Mesothelial cell of epicardium (in vitro differentiated cells): Measurements from ENCODE around the gene KLHL12. TPM values are rescaled to one million over a fixed set of nuclear protein-coding genes. Genes with fewer than 3 reads are reported as not detected.

Source experiments
- DNase-seq, 2 experiments: peaks; one replicate each; pipeline ENCODE4 v3.0.0; 2021; ENCODE audit warnings: low spot score in 2 of 2; ENCODE audit not compliant: unreplicated experiment in 2 of 2
- H3K27ac Mint-ChIP-seq: 2 replicates; pipeline ENCODE4 v1.8.0; 2021; ENCODE audit warnings: mixed read lengths
- H3K27me3 Mint-ChIP-seq: 2 replicates; pipeline ENCODE4 v1.8.0; 2021; ENCODE audit warnings: low read depth, mixed read lengths
- H3K36me3 Mint-ChIP-seq: 2 replicates; pipeline ENCODE4 v1.8.0; 2021; ENCODE audit warnings: mixed read lengths
- H3K4me1 Mint-ChIP-seq: 2 replicates; pipeline ENCODE4 v1.8.0; 2021; ENCODE audit warnings: mixed read lengths
- H3K4me3 Mint-ChIP-seq: 2 replicates; pipeline ENCODE4 v1.8.0; 2021; ENCODE audit warnings: mild to moderate bottlenecking, moderate library complexity, mixed read lengths
- H3K9me3 Mint-ChIP-seq: 2 replicates; pipeline ENCODE4 v1.8.0; 2021; ENCODE audit warnings: mixed read lengths
- CTCF ChIP-seq: fragments of 200-600 bp; sonication (generic); IDR thresholded peaks from one replicate; pipeline ENCODE4 v1.5.0; 2021; ENCODE audit warnings: antibody characterized with exemption; ENCODE audit not compliant: unreplicated experiment
- total RNA-seq: library from RNA; stranded (reverse); gene quantifications from 3 replicates; pipeline ENCODE4 v1.2.1, GENCODE V29; 2021

Gene KLHL12
- total RNA-seq, 1 donor from 2014 or later = 27.8 TPM

GRCh38 chr1:202848191-202848542 lies 78.9 kb downstream of the KLHL12 start:
- Mint-ChIP-seq H3K9me3 (no peaks in the 10 kb centered on the region), H3K4me1 (no peaks in the 10 kb centered on the region), H3K27me3 (no peaks in the 10 kb centered on the region), H3K27ac (no peak overlapping the region), H3K4me3 (no peak overlapping the region), H3K36me3 (no peaks in the 10 kb centered on the region)
- DNase-seq = no peak
- TF ChIP-seq CTCF = no peak

GRCh38 chr1:202844935-202845334 lies 82.1 kb downstream of the KLHL12 start:
- H3K27ac Mint-ChIP-seq = no peak overlapping the region
- no peaks in the 10 kb centered on the region for H3K9me3 Mint-ChIP-seq
- no peak for TF ChIP-seq CTCF
- DNase-seq = no peak
- no peak overlapping the region for H3K4me3 Mint-ChIP-seq
- no peaks in the 10 kb centered on the region for H3K27me3 Mint-ChIP-seq
- H3K36me3 Mint-ChIP-seq = no peaks in the 10 kb centered on the region
- no peaks in the 10 kb centered on the region for H3K4me1 Mint-ChIP-seq

GRCh38 chr1:202844259-202844658 lies 82.8 kb downstream of the KLHL12 start:
- H3K36me3 Mint-ChIP-seq = no peaks in the 10 kb centered on the region
- no peak overlapping the region for H3K27ac Mint-ChIP-seq
- DNase-seq = no peak
- no peak for TF ChIP-seq CTCF
- no peaks in the 10 kb centered on the region for H3K27me3 Mint-ChIP-seq
- no peaks in the 10 kb centered on the region for H3K9me3 Mint-ChIP-seq
- no peaks in the 10 kb centered on the region for H3K4me1 Mint-ChIP-seq
- H3K4me3 Mint-ChIP-seq = no peak overlapping the region

GRCh38 chr1:202843081-202843480 lies 84.0 kb downstream of the KLHL12 start:
- H3K27ac Mint-ChIP-seq = no peak overlapping the region
- H3K4me3 Mint-ChIP-seq = no peak overlapping the region
- no peak for DNase-seq
- no peaks in the 10 kb centered on the region for H3K4me1 Mint-ChIP-seq
- no peak for TF ChIP-seq CTCF
- no peaks in the 10 kb centered on the region for H3K27me3 Mint-ChIP-seq
- no peaks in the 10 kb centered on the region for H3K36me3 Mint-ChIP-seq
- H3K9me3 Mint-ChIP-seq = no peaks in the 10 kb centered on the region

Other genes with a start within 250 kb of the KLHL12 start
- gene SYT2, start 216.8 kb downstream of the KLHL12 start, total RNA-seq = 3.1 to 3.3 TPM (median 3.1 TPM) in 3 replicates
- 230 to 265 TPM (median 260 TPM) in 3 replicates for gene KDM5B, start 118.8 kb downstream of the KLHL12 start, total RNA-seq
- gene PCAT6, start 116.3 kb downstream of the KLHL12 start, total RNA-seq = 9.9 to 10.6 TPM (median 9.9 TPM) in 3 replicates
- gene RABIF, start 38.1 kb downstream of the KLHL12 start, total RNA-seq = 5.9 to 7.0 TPM (median 6.5 TPM) in 3 replicates
- gene ADIPOR1, start 31.1 kb upstream of the KLHL12 start, total RNA-seq = 38.0 to 39.1 TPM (median 38.4 TPM) in 3 replicates
- 25.9 to 26.6 TPM (median 26.1 TPM) in 3 replicates for gene CYB5R1, start 40.0 kb upstream of the KLHL12 start, total RNA-seq
- gene TMEM183A, start 80.1 kb upstream of the KLHL12 start, total RNA-seq = 58.4 to 64.5 TPM (median 64.0 TPM) in 3 replicates
- gene PPFIA4, start 99.3 kb upstream of the KLHL12 start, total RNA-seq = 35.3 to 39.4 TPM (median 38.9 TPM) in 3 replicates
- not detected in 3 replicates for gene MYOG, start 158.8 kb upstream of the KLHL12 start, total RNA-seq
- gene ADORA1, start 200.5 kb upstream of the KLHL12 start, total RNA-seq = 2.9 to 4.3 TPM (median 3.8 TPM) in 3 replicates
- gene MYBPH, start 248.6 kb upstream of the KLHL12 start, total RNA-seq = not detected in 3 replicates